Gastrocnemius medialis (tissue), 4 donors: ENCODE data around the gene LAMA3. TPM values are rescaled to one million over a fixed set of nuclear protein-coding genes. Genes with fewer than 3 reads are reported as not detected.

Experiments
- ATAC-seq, 2 donors: fragments of 150-250 bp; one replicate each; pipeline ENCODE4 v1.9.1; 2016
- DNase-seq, 2 donors: peaks; one replicate each; pipeline ENCODE4 v3.0.0-alpha.2; 2019
- H3K27ac ChIP-seq, 4 donors: fragments of 200-600 bp; sonication (generic); 1 replicate in 1 of 4; 2 replicates in 3 of 4; pipeline ENCODE4 v1.5.1; 2016 to 2018; ENCODE audit warnings: mild to moderate bottlenecking in 2 of 4, moderate library complexity in 1 of 4
- H3K27me3 ChIP-seq, 3 donors: fragments of 200-600 bp; sonication (generic) in 2 of 3; 1 replicate in 1 of 3; 2 replicates in 2 of 3; pipeline versions ENCODE4 v1.5.1 to v1.6.0; 2016 to 2019; ENCODE audit warnings: mild to moderate bottlenecking in 1 of 3, moderate library complexity in 1 of 3
- H3K36me3 ChIP-seq, 2 donors: fragments of 200-600 bp; sonication (generic) in 1 of 2; one replicate each; pipeline ENCODE4 v1.5.1; 2017 to 2018
- H3K4me1 ChIP-seq, 2 donors: fragments of 200-600 bp; sonication (generic) in 1 of 2; one replicate each; pipeline ENCODE4 v1.5.1; 2016 to 2017; ENCODE audit warnings: mild to moderate bottlenecking in 2 of 2
- H3K4me3 ChIP-seq, 4 donors: fragments of 200-600 bp; sonication (generic) in 3 of 4; 1 replicate in 1 of 4; 2 replicates in 3 of 4; pipeline ENCODE4 v1.5.1; 2016 to 2019; ENCODE audit warnings: mild to moderate bottlenecking in 2 of 4
- H3K9me3 ChIP-seq, 3 donors: fragments of 200-600 bp; sonication (generic) in 2 of 3; 1 replicate in 1 of 3; 2 replicates in 2 of 3; pipeline ENCODE4 v1.5.1; 2016 to 2019
- POLR2A ChIP-seq, 2 donors: fragments of 450-650 bp; IDR thresholded peaks; one replicate each; pipeline ENCODE4 v1.6.1; 2017; ENCODE audit warnings: antibody characterized with exemption in 2 of 2, mild to moderate bottlenecking in 2 of 2, moderate library complexity in 2 of 2
- in situ Hi-C, 4 donors: fragments of 200-750 bp; cut with MboI; loops; one replicate each; pipeline versions ENCODE4 v1.15.0 to v1.8.0; 2017; ENCODE audit warnings: low sequenced_read_pairs in 4 of 4
- intact Hi-C: fragments of 100-400 bp; cut with DNase I; formaldehyde crosslinking; loops from one replicate; pipeline ENCODE4 v1.15.1; 2023; ENCODE audit warnings: low total_unique reads
- total RNA-seq, 4 donors: library from RNA; depleted of rRNA; stranded (reverse); fragments of >200 nt; gene quantifications; one replicate each; pipeline versions ENCODE4 v1.1.0 to v1.2.3, GENCODE V29; 2016
- TF ChIP-seq, protein P1 (sequence below), 5 experiments: fragments of 450-650 bp in 3 of 5; fragments of 200-600 bp in 2 of 5; sonication (generic) in 2 of 5; IDR thresholded peaks in 4 of 5; conservative IDR thresholded peaks in 1 of 5; 1 replicate in 4 of 5; 2 replicates in 1 of 5; pipeline ENCODE4 v1.5.1; 2016 to 2019; ENCODE audit warnings: antibody characterized with exemption in 5 of 5, mild to moderate bottlenecking in 3 of 5, moderate library complexity in 3 of 5

LAMA3 gene
- total RNA-seq, 4 donors from 2014 or later = 1.1 to 5.3 (median 2.1) TPM

DNA sequence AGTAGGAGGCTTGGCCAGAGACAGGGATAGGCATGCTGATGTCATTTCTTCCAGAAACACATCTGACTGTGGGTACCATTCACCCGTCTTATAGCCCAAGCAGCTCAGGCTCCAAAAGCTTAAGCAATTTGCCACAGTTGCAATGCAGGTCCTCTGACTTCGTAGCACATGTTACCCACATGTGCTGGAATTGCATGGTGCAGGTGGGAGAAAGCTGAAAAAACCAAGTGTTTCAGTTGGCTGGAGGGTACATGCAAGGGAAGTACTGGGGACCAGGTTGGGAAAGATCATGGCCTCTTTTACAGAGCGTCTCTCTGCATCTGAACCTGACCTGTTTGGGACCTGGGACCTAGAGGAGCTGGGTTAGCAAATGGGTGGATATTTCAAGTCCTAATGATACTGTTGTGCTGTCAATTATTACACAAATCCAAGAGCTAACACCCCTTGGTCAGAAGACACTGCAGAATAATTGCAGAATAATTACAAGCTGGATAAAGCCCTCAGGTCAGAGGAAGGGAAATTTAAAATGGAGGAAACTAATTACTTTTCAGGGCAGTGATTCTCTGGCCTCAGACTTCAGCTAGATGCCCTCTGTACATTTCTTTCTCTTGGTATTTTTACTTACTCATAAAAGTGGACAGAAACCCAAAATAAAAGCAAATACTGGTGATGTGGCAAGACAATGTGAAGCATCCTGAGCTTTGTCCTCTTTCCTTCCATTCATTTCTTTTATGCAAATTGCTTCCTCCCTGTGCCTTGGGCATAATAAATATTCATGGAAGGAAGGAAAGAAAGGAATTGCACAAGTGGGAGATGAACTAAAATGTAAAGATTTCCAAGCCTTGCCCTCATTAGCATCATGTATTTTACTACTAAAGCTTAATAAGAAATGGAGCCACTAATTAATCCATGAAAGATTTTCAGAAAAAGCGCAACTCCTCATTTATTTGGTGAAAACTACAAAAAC lies 279.7 kb downstream of the LAMA3 start:
- Histone ChIP-seq H3K4me3 (no peak overlapping the region), H3K4me1 (no peaks in the 10 kb centered on the region), H3K9me3 (no peaks in the 10 kb centered on the region), H3K36me3 (no peaks in the 10 kb centered on the region), H3K27me3 (no peaks in the 10 kb centered on the region), H3K27ac (no peak overlapping the region)
- DNase-seq = no peak
- ATAC-seq = no peak
- in situ Hi-C loops = no loop called here
- intact Hi-C loops = loop anchor here (10.0 kb wide), 1 partner anchor 146 kb away; no protein-coding TSS in a partner anchor
- TF ChIP-seq, protein P1, sequence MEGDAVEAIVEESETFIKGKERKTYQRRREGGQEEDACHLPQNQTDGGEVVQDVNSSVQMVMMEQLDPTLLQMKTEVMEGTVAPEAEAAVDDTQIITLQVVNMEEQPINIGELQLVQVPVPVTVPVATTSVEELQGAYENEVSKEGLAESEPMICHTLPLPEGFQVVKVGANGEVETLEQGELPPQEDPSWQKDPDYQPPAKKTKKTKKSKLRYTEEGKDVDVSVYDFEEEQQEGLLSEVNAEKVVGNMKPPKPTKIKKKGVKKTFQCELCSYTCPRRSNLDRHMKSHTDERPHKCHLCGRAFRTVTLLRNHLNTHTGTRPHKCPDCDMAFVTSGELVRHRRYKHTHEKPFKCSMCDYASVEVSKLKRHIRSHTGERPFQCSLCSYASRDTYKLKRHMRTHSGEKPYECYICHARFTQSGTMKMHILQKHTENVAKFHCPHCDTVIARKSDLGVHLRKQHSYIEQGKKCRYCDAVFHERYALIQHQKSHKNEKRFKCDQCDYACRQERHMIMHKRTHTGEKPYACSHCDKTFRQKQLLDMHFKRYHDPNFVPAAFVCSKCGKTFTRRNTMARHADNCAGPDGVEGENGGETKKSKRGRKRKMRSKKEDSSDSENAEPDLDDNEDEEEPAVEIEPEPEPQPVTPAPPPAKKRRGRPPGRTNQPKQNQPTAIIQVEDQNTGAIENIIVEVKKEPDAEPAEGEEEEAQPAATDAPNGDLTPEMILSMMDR (IDR thresholded peaks at IDR 0.05 in 4 of 5, conservative IDR thresholded peaks at IDR 0.05 in 1 of 5) = no peak

DNA sequence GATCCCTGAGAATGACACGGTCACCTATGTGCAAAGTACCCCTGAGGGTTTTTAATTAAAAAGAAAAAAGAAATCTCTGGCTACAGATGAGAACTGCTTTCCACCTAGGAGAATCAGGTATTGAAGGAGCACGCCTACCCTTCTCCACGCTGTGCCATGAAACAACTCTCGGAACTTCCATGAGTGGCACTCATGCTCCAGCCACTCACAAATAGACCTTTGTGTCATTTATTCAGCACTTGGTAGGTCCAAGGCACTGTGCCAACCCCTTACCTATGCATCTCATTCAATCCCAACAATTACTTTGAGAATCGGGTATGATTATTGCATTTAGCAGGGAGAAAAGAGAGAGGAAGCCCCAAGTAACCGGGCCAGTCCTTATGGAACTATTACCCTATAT lies 280.4 kb downstream of the LAMA3 start:
- no peak for DNase-seq
- Histone ChIP-seq H3K4me1 (no peaks in the 10 kb centered on the region), H3K4me3 (no peak overlapping the region), H3K9me3 (no peaks in the 10 kb centered on the region), H3K36me3 (no peaks in the 10 kb centered on the region), H3K27me3 (no peaks in the 10 kb centered on the region), H3K27ac (no peak overlapping the region)
- TF ChIP-seq, protein P1 (IDR thresholded peaks at IDR 0.05 in 4 of 5, conservative IDR thresholded peaks at IDR 0.05 in 1 of 5) = no peak
- TF ChIP-seq POLR2A (IDR thresholded peaks at IDR 0.05) = no peak
- in situ Hi-C loops (no loop called here), intact Hi-C loops (loop anchor here (10.0 kb wide), 1 partner anchor 145 kb away; no protein-coding TSS in a partner anchor)
- ATAC-seq = no peak

DNA sequence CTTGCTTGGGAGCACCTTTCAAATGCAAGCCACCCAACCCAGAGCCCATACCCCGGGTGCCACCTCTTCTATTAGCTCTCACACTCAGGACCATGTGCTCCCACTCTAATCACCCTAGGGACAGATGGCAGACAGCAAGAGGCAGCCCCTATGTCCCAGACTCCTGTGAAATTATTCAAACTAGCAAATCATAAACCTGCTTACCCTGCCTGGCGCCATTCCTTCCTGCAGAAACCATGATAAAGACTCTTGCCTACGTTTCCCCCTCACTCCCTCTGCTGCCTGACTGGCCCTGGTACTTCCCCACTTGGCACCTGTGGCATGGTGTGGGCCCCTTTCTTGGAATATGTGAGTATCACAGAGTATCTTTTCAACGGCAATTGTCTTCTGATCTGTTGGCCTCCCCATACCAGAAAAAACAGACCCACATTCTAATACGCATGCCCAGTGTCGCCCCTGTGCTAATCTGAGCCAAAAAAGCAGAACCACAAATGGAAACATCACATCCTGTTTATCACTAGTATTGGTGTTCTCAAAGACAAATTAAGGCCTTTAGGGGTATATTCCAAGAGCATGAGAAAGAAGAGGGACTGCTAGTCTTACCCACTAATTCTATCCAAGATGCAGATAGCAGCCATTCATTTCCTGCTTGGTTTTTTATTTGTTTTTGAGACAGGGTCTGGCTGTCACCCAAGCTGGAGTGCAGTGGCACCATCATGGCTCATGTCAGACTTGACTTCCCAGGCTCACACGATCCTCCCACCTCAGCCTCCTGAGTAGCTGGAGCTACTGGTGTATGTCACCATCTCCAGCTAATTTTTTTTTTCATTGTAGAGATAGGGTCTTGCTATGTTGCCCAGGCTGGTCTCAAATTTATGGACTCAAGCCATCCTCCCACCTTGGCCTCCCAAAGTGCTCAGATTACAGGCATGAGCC lies 281.2 kb downstream of the LAMA3 start:
- ATAC-seq = no peak

DNA sequence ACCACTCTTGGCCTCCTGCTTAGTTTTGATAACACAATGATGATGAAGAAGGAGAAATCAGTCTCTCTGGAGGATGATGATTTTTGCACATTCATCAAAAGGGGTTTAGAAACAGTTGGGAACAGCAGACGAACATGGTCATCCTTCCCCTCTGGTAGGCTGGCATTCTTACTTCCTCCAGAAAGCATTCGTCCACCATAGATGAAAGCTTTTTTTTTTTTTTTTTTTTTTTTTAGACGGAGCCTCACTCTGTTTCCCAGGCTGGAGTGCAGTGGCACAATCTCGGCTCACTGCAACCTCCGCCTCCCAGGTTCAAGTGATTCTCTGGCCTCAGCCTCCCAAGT lies 281.8 kb downstream of the LAMA3 start:
- no peak for DNase-seq
- in situ Hi-C loops = no loop called here
- Histone ChIP-seq H3K36me3 (no peaks in the 10 kb centered on the region), H3K9me3 (no peaks in the 10 kb centered on the region), H3K27ac (no peak overlapping the region), H3K4me3 (no peak overlapping the region), H3K4me1 (no peaks in the 10 kb centered on the region), H3K27me3 (no peaks in the 10 kb centered on the region)
- TF ChIP-seq, protein P1 (IDR thresholded peaks at IDR 0.05 in 4 of 5, conservative IDR thresholded peaks at IDR 0.05 in 1 of 5) = no peak
- no peak for TF ChIP-seq POLR2A (IDR thresholded peaks at IDR 0.05)
- intact Hi-C loops = no loop called here
- no peak for ATAC-seq

More for the DNA sequence above, 281.2 kb downstream of the LAMA3 start:
- Histone ChIP-seq H3K27ac (no peak overlapping the region), H3K9me3 (no peaks in the 10 kb centered on the region), H3K36me3 (no peaks in the 10 kb centered on the region), H3K4me3 (no peak overlapping the region), H3K4me1 (no peaks in the 10 kb centered on the region), H3K27me3 (no peaks in the 10 kb centered on the region)
- DNase-seq = no peak
- TF ChIP-seq, protein P1 (IDR thresholded peaks at IDR 0.05 in 4 of 5, conservative IDR thresholded peaks at IDR 0.05 in 1 of 5) = no peak
- no peak for TF ChIP-seq POLR2A (IDR thresholded peaks at IDR 0.05)
- in situ Hi-C loops (no loop called here), intact Hi-C loops (no loop called here)
